Measurements from ENCODE around the gene ANKRD30BL. TPM values are rescaled to one million over a fixed set of nuclear protein-coding genes. Genes with fewer than 3 reads are reported as not detected.

ANKRD30BL gene
- total RNA-seq (2022; extraction: Qiagen RNA extraction): not detected in 5 replicates

GRCh38 chr2:132161161-132162124 lies at the start of gene ANKRD30BL:
Gene ANKRD30BL, minus strand, starts transcription at chr2:132161952. Its CDS starts 247 bp downstream, at chr2:132161705.

